ENCODE data around the gene GARS1. TPM values are rescaled to one million over a fixed set of nuclear protein-coding genes. Genes with fewer than 3 reads are reported as not detected.

The GARS1 gene
- total RNA-seq, 1 experiment from 2014 or later: 219 TPM

- no peak for DNase-seq (ENCODE audit: low read depth)
These were observed 87.8 kb downstream of the GARS1 start, which contains the start of gene CRHR2 for GRCh38 chr7:30682212-30683083. Gene CRHR2, minus strand, starts transcription at chr7:30682456. Its CDS starts 176 bp downstream, at chr7:30682280.

GRCh38 chr7:30683306-30683705, 88.6 kb downstream of the GARS1 start:
- DNase-seq (ENCODE audit: low read depth): no peak

Other genes with a start within 250 kb of the GARS1 start
- gene NOD1, start 116.1 kb upstream of the GARS1 start, total RNA-seq (2014; rRNA removed; shearing (Covaris generic)): 9.1 and 12.3 TPM in 2 replicates
- gene GGCT, start 90.0 kb upstream of the GARS1 start, total RNA-seq (2014; rRNA removed; shearing (Covaris generic)): 98.3 and 113 TPM in 2 replicates
- not detected in 2 replicates for gene CRHR2, start 87.6 kb downstream of the GARS1 start, total RNA-seq (2014; rRNA removed; shearing (Covaris generic))
- gene INMT, start 157.3 kb downstream of the GARS1 start, total RNA-seq (2014; rRNA removed; shearing (Covaris generic)): 79.9 and 94.1 TPM in 2 replicates
- gene MINDY4, start 176.5 kb downstream of the GARS1 start, total RNA-seq (2014; rRNA removed; shearing (Covaris generic)): 26.4 and 27.0 TPM in 2 replicates

Data from RPMI7951 (cell line).